DMS 273 (cell line): Measurements from ENCODE around the gene ENPP3.

Source experiments
- DNase-seq: peaks from one replicate; lab custom pipeline; 2025; ENCODE audit not compliant: unreplicated experiment; lab: John Stamatoyannopoulos, UW

Gene ENPP3

DNA sequence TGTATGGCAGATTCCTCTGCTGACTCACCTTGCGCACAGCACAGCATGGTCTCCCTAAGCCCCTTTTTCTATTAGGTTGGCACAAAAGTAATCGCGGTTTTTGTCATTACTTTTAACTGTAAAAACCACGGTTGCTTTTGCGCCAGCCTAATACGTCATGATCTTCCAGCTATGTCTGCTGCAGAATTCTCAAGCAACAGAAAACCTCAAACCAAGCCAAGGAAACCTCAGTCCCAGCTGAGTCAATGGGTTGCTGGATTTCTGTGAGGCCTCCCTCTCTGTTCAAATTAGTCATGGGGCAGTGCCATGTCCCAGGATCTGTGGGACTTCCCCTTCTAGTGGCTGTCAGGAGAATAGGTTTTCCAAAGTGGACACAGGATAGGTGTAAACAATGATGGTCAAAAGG, 155.0 kb downstream of the ENPP3 start:
- no peak for DNase-seq

DNA sequence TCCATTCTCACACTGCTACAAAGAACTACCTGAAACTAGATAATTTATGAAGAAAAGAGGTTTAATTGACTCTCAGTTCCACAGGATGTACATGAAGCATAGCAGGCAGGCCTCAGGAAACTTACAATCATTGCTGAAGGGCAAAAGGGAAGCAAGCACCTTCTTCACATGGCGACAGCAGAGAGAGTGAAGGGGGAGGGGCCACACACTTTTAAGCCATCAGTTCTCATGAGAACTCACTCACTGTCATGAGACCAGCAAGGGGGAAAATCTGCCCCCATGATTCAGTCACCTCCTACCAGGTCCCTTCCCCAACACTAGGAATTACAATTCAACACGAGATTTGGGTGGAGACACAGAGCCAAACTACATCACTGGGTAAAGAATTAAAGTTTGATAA, 158.3 kb downstream of the ENPP3 start:
- no peak for DNase-seq
